GM18519 (cell line): ENCODE results near the gene NUDT14.

ENCODE experiments used
- ATAC-seq: cut with Tn5 transposase; IDR thresholded peaks from one replicate; pipeline ENCODE4 v1.9.1; 2021; ENCODE audit warnings: mild to moderate bottlenecking, moderate library complexity; ENCODE audit not compliant: unreplicated experiment, low FRiP score

Gene NUDT14

DNA sequence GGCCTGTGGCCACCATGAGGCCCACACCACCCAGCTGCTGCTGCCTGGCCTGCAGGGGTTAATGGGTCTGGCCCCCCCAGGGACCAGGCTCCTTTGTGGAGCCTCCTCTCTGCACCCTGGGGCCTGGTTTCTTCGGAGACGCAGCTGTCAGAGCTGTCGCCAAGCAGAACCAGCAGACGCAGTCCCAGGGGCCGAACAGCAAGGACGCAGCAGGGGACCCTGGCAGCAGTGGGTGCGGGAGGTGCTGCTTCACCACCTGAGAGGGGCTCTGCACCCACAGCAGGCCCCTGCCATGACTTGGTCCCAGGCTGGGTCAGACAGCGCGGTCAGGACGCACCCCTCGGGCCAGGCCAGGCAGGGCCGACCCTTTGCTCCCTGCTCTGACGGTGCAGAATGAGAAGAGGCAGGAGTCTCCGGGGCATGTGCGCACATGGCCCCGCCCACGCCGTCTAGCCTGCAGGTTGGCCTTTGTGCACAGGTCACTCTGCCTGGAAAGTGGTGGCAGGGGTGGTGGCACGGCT lies 43.0 kb downstream of the NUDT14 start:
- no peak for ATAC-seq

DNA sequence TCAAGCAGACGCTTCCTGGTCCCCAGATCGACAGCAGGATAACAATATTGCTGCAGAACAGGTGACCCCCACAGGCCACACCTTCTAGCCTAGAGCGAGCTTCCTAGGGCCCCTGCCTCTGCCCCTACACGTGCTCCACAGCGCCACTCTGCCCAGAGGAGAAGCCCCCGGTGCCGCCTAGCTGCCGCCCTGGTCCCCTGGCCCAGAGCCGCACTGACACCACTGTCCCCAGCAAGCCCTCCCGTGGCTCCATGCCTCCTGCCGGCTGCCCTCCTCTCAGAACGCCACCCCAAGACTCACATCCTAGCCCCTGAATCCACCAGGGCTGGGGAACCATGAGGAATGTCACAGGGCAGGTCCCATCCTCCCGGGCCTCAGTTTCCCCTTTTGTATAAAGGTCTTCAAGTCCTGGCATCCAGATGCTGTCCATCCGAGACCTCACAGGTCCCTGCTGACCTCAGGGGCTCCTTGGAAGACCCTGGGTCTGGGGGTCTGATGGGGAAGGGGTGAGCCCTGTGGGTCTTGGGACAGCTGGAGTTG lies 43.6 kb downstream of the NUDT14 start:
- no peak for ATAC-seq

DNA sequence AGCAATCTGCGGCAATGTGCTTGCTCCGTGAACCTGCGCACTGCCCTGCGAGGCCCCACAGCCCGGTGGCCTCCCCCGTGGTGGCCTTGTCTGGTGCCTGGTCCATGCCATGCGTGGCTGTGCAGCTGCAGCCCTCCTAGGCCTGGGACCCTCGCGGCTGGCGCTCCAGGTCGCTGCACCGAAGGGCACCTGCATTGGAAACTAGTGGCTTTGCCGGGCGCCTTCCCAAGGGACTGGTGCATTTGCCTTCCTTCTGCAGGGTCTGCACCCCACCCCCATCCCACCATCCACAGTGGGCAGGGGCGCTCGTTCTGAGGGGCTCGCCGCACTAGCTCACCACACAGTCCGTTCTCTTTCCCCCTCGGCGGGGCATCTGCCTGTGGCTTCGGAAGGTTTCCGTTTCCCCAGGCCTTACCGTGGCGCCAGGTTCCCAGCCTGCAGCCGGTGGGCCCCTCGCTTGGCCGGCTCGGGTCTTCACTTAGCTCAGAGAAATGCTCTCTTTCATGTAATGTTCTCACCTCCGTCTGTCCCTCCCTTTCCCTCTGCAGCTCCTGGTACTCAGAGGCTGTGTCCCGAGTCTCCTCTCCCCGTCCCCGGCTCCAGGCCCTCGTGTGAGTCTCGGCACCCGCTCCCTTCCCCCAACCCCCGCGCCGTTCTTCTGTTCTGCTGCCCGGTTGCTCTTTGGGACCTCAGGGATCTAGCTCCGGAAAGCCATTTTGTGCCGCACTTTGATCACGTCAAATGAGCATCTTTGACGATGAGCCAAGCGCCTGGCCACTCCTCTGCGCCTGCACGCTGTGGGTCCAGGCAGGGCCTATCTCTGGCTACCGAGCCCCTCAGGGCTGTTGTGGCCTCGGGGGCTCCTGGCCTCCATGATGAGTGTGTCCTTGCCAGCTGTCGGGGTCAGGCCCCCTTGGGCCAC lies 44.5 kb downstream of the NUDT14 start:
- no peak for ATAC-seq

DNA sequence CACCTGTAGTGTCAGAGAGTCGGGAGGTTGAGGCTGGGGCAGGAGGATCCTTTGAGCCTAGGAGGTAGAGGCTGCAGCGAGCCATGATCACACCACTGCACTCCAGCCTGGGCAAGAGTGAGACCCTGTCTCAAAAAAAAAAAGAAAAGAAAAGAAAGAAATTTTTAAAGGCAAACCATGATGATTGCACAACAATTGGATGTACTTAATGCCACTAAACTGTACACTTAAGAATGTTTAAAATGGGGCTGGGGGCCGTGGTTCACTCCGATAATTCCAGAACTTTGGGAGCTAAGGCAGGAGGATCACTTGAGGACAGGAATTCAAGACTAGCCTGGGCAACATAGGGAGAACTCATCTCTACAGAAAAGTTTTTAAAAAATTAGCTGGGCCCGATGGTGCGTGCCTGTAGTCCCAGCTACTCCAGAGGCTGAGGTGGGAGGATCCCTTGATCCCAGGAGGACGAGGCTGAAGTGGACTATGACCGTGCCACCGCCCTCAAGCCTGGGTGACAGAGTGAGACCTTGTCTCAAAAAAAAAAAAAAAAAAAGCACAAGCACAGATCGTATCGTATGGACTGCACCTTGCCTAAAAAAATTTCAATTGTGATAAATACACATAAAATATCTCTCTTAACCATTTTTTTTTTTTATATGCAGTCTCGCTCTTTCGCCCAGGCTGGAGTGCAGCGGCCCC lies 45.3 kb downstream of the NUDT14 start:
- ATAC-seq, result no peak

DNA sequence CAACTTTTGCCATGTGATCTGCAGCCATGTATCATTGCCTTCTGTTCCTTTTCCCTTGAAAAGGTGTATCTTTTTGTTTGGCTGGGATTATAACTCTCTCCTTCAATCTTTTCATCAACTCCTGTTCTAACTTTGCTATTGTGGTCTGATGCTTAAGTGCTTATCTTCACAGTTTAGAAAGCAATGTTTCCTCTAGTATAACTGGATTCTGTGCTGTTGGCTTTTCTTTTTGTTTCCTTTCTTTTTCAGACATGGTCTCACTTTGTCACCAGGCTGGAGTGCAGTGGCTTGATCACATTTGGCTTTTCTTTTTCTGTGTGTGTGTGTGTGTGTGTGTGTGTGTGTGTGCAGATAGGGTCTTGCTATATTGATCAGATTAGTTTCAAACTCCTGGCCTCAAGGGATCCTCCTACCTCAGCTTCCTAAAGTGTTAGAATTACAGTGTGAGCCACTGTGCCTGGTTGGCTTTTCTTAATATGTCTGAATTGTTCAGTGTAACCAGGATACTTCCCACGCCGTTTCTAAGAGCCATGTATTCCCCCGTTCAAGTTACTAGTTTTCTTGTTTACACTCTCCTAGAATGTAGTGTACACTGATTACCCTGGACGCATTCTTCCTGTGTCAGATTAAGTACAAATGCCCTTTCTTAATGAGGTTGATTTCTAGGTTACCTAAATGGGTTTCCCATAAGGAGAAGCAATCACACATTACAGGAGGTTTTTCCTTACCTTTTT lies 48.0 kb downstream of the NUDT14 start:
- no peak for ATAC-seq

DNA sequence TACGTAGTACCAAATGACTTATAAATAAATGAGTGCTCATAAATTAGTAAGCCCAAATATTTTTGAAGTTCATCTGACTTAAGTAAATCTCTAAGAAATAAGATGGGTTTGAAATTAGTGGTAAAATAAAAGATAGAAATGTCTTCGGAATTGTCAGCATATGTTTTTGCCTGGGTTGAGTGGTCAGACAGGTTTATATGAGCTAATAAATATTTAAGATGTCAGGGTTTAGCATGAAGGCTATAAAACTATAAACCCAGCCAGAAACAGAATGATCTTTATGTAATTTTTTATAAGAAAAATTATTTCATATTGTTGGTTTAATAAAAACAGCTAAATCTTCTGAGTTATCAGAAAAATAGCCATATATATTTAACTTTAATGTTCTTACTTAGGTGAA lies 49.9 kb downstream of the NUDT14 start:
- no peak for ATAC-seq

DNA sequence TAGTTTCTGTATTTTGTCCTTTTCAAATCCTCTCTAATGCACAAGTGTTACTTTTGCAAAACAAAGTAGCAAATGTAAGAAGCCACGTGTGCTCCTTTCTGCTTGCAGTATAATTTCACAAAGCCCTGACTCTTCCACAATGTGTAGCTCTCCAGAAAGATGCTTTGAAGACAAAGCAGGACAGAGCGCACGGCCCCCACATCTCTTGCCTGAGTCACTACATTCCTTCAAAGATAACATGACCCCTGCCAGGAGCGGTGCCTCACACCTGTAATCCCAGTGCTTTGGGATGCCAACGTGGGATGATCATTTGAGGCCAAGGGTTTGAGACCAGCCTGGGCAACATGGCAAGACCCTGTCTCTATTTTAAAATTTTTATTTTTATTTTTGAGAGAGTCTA lies 53.1 kb downstream of the NUDT14 start:
- ATAC-seq, result no peak

DNA sequence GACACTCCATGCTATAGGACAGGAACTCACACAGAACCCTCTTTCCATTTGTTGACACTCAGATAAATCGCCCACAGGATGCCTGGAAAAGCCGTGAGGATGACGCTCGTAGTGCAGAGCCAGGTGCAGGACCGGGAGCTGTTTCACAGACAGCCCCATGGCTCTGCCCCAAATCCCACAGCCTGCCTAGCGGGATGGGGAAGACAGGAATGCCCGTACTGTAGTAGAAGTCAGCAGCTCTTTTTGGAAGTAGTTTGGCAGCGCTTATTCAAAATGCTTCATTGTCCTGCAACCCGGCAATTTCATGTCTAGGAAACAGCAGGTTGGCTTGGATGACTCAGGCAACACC lies 54.2 kb downstream of the NUDT14 start:
- no peak for ATAC-seq

DNA sequence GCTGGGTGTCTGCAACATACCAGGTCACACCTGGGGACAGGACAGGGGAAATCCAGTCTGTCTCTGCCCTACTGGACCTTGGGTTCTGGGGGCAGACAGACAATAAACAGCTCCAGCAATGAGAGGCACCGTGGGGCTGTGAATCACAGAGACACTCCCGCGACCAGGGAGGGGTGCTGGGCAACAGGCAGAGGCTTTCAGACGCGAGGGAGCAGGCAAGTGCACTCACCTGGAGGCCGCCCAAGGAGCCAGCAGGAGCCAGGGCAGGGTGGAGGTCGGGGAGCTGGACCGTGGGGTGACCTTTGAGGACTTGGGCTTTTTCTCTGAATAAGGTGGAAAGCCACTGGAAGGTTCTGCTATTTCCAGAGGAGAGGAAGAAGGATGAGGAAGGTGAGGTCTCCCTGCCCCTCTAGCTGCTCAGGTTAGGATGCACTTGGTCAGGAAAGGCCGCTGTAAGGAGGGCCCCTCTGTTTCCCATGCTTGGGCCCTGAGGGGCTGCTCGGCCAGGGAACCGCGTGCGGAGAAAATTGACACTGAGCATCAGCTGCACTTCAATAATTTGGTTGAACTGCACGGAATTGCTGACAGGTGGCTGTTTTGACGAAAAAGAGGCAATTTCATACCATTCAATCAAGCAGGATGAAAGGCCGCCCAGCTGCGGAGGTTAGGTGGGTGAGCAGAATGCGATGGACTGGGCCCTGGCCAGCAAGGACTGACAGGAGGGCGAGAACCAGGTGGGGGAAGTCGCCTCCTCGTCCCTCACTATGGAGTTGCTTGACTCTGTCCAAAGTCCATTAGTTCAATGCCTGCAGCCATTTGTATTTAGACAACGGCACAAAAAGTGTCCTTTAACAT lies 54.8 kb downstream of the NUDT14 start:
- no peak for ATAC-seq

DNA sequence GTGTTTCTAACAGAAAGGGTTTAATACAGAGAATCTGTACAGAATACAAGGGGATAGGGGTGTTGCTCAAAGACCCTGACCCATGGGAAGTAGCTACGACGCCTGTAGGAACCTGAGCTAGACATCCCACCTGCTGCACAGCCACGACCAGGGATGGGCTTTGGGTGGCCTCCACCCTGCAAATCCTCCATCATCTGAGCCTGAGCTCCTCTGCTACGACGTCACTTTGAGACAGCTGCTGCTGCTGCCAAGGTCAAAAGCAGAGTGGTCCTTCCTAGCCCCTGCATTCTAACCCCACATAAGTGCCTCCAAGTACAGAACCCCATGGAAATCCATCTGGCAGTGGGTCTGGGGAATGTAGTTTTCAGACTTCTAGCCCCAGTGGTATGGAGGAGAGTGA lies 56.3 kb downstream of the NUDT14 start:
- no peak for ATAC-seq

DNA sequence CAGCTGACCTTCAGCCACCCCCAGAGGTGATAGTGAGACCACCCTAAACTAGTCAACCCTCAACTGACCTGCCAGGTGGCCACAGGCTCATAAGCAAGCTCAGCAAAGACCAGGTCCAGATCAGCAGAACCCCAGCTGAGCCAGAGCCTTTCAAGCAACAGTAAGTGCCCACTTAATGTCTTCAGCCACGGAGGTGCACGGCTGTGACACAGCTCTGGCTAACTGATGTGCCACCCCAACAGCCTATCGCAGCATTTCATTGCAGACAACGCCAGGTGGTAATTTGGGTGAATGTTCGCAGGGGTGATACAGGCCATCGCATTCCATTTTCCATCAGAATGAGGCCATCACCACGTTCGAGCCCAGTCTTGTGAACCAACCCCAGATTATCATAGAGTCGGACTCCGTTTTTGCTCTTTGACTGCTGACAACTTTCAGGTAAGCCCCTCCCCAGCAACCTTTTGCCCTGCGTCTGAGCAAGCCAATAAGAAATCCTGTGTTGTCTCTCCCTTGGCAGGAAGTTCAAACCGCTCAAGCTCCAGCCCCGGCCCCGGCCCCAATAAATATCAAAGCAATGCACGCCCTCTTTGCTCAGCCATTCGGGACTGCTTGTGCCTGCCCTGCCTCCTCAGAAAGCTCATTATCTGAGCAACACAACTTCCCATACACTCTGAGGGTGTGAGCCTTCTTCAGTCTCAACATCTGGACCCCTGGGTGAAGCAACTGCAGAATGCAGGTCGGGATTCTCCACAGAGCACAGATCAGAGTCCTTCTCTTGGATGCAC lies 56.9 kb downstream of the NUDT14 start:
- ATAC-seq, result no peak

DNA sequence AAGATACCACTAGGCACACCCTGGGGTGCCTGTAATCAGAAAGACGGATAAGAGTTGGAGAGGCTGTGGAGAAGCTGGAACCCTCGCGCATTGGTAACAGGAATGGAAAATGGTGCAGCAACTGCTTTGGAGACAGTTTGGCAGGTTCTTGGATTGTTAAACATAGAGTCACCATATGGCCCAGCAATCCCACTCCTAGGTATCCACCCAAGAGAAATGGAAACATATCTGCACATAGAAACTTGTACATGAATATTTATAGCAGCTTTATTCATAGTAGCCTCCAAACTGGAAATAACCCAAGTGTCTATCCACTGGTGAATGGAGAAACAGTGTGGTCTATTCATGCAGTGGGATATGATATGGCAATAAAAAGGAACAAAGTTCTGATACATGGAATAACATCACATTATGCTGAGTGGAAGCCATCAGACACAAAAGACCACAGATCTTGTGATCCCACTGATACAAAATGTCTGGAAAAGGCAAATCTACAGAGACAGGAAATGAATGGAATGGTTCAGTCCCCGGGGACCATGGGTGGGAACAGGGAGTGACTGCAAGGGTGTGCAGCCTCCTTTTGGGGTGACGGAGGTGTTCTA lies 57.9 kb downstream of the NUDT14 start:
- ATAC-seq, result no peak
